HG02840 (cell line): ENCODE results near the gene CAMK2B.

Experiments
- ATAC-seq: cut with Tn5 transposase; IDR thresholded peaks from one replicate; pipeline ENCODE4 v1.9.1; 2021; ENCODE audit warnings: mild to moderate bottlenecking, moderate library complexity, moderate number of reproducible peaks; ENCODE audit not compliant: unreplicated experiment, low FRiP score

The CAMK2B gene

DNA sequence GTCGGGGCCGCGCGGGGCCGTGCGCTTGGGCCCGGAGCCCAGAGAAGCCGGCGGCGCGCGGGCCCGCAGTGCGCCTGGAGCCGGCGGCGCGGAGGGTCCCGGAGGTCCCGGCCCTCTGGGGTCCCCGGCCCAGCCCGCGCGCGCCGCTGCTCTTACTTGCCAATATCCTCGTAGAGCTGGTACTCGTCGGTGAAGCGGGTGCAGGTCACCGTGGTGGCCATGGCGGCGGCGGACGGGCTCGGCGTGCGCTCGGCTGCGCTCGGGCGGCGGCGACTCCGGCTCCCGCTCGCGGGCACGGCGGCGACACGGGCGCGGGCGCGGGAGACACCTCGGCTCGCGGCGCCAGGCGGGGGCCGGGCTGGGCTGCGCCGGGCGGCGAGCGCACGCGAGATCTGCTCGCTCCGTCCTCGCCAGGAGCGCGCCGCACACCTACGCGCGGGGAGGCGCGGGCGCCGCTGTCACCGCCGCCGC, at the start of gene CAMK2B:
CAMK2B (minus strand) TSS at position 394 of the 471 bp plus-strand sequence; CDS start at position 221, 173 bp downstream.
- no peak for ATAC-seq

DNA sequence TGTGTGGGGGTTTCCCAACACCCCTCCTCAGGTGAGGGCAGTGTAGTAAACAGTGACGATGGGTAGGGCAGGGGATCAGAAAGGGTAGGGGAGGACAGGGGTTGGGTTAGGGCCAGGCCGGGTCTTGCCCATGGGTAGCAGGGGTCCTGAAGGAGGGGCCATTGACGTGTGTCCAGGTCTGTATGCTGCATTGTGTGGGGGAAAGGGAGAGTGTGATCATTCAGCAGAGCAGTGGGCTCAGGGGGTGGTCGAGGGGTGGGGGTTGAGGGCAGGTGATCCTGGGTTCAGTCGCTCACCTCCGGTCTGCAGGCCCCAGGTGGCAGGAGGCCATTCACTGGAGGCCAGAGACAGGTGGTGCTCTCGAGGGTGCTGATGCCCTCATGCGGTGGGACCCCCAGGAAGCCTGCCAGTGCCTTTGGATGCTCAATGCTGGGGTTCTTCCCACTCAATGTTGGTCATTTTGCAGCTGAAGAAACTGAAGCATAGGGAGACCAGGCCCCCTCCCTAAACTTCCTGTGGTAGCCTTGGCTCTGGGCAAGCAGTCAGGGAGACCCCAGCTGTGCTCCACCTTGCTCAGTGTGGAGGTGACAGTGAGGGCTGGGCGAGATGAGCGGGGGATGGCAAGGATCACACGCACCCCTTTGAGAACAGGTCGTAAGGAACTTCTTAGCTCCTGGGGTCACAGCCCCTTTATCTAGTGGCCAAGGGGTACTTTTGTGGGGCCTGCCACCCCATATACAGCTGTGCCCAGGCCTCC, 48.8 kb upstream of the CAMK2B start:
- no peak for ATAC-seq

DNA sequence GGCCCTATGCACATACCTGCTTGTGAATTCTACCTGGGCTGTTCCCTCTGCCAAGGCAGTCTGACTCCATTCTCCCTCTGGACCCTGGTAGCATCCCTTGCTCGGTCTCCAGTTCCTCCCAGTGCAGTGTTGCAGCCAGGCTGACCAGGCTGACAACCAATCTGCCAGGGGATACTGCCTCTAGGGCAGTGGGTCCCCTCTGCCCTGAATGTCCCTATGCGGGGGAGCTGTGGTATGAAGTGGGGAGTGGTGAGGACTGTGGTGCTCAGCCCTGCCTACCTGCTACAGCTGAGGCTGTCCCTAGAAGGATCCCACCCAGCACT, 48.0 kb upstream of the CAMK2B start:
- ATAC-seq, result no peak

DNA sequence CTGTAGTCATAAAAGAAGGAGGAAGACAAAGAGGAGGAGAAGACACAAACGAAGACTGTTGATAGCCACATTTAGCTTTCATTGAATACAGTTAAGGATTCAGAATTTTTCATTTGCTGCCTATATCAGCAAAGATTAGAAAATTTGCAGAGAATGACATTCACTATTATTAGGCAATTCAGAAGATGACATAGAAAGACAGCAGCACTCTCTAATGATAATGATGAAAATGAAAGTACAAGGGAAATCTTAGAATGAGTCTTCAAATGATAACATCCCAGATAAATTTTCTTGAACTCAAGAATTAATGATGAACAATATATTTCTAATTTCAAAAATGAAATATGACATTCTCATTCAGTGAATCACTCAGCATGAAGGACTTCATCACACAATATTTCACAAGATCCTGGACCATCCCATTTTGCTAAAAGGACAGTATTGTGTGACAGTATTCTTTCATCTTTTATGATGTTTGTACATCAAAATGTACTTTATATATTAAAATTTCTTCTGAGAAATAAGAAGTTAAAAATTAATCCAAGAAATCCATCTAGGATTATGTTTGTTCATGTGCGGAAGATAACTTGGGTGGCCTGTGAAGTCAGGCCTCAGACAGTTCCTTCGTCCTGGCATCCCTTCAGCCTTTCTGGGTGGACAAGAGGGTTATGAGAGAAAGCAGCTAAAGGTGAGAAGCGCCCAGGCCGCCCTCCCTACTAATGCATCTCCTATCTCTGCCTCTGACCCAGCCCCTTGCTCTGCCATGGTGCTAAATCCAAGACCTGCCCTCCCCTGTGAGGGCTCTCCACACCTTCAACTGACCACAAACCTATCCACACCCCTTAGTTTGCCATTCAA, 47.4 kb upstream of the CAMK2B start:
- ATAC-seq, result no peak

DNA sequence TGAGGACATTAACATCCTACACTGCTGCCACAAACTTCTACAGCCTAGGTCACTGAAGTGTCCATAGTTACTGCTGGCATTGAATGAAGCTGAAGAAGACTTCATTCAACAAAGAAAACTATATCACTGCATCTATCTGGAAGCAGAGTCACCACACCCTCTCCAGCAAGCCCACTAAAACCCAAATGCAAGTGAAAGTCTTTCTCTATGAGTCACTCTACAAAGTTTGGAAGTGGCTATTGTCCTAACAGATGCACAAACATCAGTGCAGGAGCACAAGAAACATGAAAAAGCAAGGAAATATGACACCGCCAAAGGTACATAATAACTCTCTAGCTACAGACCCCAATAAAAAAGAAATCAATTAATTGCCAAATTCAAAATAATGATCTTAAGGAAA, 43.5 kb upstream of the CAMK2B start:
- no peak for ATAC-seq

DNA sequence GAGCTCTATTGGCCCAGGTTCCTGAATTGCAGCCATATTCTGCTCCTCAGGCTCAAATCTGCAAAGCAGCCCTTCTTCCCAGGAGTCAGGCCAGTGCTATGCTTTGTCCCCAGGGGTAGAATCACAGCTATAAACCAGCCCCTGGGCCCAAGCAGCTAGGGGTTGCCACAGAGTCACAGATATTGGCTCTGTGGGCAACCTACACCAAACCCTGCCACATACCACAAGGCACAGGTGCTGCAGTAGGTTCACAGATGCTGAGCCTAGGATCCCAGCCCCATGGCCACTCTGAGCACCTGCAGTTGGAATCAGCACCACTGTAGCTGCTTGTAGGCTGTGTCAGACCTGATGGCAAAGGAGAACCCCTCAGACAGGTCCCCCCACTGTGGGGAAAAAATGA, 43.1 kb upstream of the CAMK2B start:
- no peak for ATAC-seq

DNA sequence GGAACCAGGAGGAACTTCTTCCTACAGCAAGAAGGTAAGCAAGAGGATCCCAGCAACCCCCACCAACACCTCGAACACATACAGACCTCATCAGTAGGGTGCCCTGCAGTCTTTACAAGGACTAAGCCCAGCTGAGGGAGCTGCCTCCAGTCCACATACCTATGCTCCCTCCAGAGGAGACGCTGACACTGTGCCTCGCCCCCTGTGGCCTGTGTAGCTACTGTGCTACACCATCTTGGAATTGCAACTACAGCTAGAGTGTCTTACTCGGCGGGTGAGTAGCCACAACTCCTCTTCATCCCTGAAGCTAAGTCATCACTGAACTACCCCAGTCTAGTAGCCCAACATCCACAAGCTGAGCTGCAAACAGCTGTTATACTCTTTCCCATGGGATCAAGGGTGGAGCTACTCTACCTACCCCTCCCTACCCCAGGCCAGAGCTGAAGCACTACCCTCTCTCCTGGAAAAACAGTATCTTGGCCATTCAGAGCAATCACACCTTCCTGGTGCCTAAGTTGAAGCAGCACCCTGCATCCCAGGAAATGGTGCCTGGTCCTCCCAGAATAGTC, 42.2 kb upstream of the CAMK2B start:
- no peak for ATAC-seq

DNA sequence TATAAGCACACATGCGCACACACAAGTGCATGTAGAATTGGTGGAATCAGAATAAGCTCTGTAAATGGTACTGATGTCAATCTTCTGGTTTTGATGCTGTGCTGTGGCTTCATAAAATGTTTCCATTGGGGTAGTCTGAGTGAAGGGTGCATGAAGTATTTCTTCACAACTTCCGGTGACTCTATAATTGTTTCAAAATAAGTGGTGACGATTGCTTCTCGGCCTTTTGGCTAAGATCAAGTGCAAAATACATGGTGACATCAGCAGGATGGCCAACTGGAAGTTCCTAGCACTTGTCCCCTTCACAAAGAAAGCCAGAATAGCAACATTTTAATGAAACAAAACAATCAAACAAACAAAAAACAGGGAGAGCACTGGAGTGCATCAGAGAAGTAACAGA, 41.6 kb upstream of the CAMK2B start:
- no peak for ATAC-seq

DNA sequence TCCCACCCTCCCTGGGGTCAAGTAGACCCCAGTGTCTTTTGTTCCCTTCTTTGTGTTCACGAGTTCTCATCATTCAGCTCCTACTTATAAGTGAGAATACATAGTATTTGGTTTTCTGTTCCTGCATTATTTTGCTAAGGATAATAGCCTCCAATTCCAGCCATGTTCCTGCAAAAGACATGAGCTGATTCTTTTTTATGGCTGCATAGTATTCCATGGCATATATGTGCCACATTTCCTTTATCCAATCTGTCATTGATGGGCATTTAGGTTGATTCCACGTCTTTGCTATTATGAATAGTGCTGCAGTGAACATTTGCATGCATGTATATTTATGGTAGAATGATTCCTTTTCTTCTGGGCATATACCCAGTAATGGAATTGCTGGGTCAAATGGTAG, 28.3 kb upstream of the CAMK2B start:
- ATAC-seq, result no peak

DNA sequence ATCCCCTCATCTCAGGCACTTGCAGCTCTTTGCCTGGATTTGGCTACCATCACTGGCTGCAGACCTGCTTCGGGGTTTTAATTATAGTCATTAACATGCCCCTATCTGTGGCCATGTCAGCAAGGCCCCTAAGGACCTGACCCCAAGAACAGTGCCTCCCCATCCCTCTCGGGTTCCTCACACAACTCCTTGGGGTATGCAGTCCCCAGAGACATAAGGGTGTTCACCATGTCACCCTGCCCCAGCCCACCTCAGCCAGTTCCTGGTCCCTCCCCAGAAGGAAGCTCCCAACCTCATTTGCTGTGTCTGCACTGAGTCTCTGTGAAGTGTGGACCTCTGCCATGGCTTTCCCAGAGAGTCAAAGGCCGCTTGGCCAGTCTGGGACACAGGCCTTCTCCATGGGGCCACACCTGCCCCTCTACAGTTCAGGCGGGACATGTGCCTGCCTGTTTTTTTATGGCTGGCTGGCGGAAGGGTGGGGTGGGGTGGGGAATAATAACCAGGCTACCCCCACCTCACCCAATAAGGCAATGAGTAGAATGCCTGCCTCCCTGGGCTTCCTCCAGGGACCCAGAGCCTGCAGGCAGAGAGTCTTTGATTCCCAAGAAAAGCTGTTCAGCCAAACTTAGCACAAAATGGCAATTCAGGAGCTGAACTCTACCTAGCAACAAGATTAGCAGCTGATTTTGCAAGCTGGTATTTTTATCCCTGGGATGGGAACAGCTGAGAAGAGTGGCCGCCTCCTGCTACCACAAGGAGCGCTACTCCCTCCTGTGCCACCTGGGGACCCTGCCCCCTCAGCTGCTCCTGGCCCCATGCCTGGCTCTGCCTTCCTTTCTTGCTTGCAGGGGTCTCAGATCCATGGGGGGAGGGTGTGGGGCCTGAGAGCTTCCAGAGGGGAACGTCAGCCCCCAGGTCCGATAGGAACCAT, 23.7 kb upstream of the CAMK2B start:
- ATAC-seq, result no peak

DNA sequence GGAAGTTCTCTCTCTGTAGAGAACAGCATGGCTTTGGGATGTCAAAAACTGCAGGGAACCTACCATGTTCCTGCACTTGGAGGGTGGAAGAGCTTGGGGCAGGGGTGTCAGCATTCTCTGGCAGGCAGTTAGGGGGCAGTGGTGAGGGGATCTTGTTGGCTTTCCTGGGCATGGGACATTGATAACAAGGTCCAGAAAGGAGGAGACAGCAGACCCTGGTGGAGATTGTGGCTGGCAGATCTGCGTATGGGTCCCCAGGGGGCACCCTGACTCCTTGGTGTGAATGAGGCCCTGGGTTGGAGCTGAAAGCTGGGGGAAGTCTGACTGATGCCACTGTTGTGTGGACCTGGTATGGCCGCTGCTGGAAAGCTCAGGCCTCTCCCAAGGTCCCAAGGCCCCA, 22.9 kb upstream of the CAMK2B start:
- no peak for ATAC-seq

DNA sequence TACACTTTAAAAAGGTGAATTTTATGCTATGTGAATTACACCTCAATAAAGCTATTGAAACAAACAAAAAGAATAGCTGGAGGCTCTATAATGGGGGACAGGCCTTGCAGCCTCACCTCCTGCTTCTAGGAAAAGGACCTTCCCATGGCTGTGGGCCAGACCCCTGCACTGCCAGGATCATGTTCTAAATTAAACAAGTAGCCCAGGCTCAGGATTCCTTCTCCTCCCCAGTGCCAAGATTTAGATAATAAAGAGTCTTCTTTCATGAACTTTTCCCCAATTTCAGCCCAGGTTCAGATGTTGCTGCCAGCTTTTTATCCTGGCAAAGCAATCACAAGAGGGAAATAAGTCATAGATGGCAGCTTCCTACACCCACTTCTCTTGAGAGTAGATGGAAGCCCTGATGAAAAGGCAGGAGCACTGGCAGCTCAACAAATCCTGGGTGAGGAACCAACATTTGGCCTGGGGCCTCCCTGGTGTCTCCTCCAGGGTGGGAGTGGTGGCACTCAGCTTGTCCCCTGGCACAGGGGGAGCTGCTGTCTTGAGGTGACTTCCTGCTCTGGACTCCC, 22.2 kb upstream of the CAMK2B start:
- no peak for ATAC-seq

DNA sequence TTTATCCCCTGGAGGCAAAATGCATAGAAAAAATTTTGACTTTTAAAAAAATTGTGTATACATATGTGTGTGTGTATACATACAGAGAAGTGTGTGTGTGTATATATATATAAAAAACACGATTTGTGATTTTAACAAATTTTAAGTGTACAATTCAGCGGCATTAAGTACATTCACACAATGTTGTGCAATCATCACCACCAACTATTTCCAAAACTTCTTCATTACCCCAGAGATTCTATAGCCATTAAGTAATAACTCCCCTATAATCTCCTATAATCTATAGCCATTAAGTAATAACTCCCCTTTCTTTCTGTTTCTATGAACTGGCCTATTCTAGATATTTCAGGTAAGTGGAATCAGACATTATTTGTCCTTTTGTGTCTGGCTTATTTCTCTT, 20.7 kb upstream of the CAMK2B start:
- ATAC-seq, result no peak

DNA sequence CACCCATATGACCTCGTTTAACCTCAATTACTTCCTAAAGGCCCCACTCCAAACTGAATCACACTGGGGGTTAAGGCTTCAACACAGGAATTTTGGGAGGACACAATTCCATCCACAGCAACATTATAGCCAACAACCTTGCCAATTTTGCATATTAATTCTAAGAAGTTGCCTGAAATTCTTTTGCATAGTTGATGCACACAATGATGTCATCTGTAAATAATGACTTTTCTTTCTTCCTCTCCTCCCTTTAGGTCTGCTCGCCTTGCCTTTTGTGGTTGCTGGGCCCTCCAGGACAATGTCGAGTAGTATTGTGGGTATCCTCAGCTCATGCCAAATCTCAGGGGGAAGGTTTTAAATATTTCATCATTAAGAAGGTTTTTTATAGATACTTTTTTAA, 16.0 kb upstream of the CAMK2B start:
- ATAC-seq, result no peak

DNA sequence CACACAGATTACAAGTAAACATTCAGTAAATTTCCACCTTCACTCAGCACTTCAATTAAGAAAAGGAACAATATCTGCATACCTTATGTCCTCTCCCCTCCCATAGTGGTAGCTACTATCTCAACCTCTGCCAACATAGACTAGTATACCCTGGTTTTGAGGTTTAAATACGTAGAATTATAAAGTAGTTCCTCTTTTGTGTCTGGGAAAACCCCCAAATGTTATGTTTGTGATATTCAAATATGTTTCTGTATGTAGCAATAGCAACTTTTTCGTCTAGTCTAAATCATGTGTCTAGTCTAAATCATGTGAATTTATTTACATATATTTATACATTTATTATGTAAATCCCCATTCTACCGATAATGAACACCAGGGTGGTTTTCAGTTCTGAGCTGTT, 13.2 kb upstream of the CAMK2B start:
- ATAC-seq, result no peak

DNA sequence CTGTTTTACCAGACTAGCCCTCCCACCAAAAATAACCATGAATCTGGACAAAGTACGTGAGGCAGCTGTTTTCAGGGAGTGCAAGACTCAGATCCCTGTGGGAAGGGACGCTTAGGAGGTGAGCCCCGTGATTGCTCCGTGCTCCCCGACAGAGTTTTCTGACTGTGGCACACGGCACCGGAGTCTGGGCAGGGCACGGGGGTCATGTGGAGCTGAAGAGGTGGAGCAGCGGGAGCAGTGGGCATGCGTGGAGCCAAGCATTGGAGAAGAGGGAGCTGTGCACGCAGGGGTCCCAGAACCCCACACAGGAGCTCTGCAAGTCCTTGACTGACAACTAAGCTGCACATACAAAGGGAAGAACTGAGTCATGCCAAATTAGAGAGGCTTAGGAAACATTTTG, 11.1 kb upstream of the CAMK2B start:
- ATAC-seq, result no peak

DNA sequence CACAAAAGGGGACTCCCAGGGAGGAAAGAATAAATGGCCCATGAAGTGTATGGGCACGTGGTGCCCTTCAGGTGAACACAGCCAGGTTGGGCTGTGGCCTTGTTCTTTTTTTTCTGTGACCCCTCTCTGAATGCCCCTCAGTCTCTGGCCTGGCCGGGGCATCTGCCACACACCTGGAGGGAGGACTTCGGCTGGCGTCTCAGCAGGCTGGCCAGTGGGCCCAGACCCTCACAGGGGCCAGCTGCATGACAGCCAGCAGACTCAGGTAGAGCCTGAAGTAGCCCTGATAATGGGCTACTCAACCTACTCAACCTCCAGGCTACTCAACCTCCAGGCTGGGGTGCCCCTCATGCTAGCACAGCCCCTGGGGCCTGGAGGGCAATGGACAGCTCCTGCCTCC, 9.8 kb upstream of the CAMK2B start:
- no peak for ATAC-seq

DNA sequence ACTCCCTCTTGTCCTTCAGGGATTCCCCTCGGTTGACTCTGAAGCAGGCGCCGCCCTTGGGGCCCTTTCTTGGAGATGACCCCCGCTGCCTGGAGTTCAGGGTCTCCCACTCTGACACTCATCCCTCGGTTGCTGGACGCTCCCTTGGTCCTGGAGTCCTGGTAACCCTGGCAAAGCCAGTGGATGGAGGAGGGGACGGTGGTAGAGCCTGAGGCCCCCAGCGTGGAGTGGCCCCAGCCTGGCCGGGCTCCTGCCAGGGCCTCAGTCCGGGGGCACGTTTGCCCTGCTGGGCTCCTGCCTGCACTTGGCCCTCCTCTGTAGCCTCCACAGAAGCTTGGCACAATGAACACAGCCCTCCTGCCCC, 9.3 kb upstream of the CAMK2B start:
- no peak for ATAC-seq

DNA sequence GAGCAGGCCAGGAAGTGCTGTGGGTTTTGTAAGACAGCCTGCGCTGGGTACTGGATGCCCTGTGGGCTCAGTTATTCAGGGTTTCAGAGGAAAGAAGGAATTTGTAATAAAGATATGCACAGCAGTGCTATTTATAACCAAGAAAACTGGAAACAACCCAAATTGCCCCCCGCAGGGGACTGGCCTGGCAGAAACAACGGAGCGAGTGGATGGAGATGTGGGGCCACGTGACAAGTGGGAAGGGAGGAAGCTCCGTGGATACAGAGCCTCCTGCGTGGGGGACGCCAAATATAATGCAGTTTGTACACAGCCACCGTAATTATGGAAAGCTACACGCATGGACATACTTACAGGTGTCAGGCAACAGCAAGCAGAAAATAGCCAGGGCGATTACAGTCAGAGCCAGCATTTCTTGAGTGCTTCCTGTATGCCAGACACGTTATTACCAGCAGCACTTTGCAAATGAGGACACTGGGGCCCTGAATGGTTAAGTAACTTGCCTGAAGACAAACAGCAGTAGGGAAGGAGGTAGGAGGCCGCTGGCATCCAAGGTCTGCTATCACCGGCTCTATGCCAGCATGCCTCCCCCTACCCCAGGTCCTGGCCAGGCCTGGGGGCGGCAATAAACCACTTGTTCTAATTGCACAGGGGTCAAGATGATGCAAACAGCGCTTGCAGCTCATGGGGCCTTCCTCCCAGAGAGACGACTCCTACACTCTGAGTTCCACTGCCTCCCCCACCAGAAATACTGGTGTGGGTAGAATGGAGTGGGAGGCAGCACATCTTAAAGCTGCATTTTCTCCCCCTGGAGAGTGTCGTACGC, 8.7 kb upstream of the CAMK2B start:
- ATAC-seq, result no peak
